ENCODE results near the gene PRLR. TPM values are rescaled to one million over a fixed set of nuclear protein-coding genes. Genes with fewer than 3 reads are reported as not detected.

PRLR gene
- total and polyA plus RNA-seq, 2 of the 8 experiments (the other 6 are each of a cell fraction or from before 2014, with no cell fraction given), result 0.53 to 2.5 TPM

GRCh38 chr5:35083150-35083549 lies 147.1 kb downstream of the PRLR start:
- 86% methylated on average over 3 of the region's 3 CpGs; no CpG with 5 or more reads in 1 of the 2 experiments for WGBS, 2 experiments (ENCODE audit: extremely low coverage in 1 of 2, insufficient coverage in 1 of 2, insufficient read length in 1 of 2, insufficient replicate concordance in 2 of 2, low coverage in 1 of 2, low lambda C conversion rate in 2 of 2, missing lambda C conversion rate in 1 of 2)
- no peak for DNase-seq (ENCODE audit: low read depth in 1 of 2, low spot score in 2 of 2)
- no peaks in the 10 kb centered on the region for H3K79me1 ChIP-seq (ENCODE audit: low read depth, low read length)
- no peak overlapping the region for H3K14ac ChIP-seq (ENCODE audit: insufficient read length)
- CTCF ChIA-PET (ENCODE audit: partially characterized antibody), result interaction anchor here (0.6 kb wide), 1 partner anchor 381 kb away, joined by 4 read pairs; no protein-coding TSS in a partner anchor
- no peaks in the 10 kb centered on the region for H3K36me3 ChIP-seq (ENCODE audit: control insufficient read depth in 2 of 4, insufficient read depth in 4 of 4, low read length in 3 of 4)
- H3K23ac ChIP-seq (ENCODE audit: insufficient read length), result no peak overlapping the region
- H2BK20ac ChIP-seq (ENCODE audit: low read length), result no peak overlapping the region
- no peak overlapping the region for H4K91ac ChIP-seq (replicated peaks; ENCODE audit: insufficient read length, low read length)
- no peak overlapping the region for H2BK12ac ChIP-seq (ENCODE audit: low read depth, low read length)
- no peak overlapping the region for H4K8ac ChIP-seq (ENCODE audit: extremely low read depth, insufficient read depth, low read length)
- 0 out of 7 replicates have a peak, but pooled peaks cover 0 to 2% (median 0%) of the 10 kb centered on the region in 4 experiments for H3K27me3 ChIP-seq (replicated peaks in 1 of 4; ENCODE audit: control insufficient read depth in 3 of 4, extremely low read depth in 1 of 4, insufficient read depth in 3 of 4, low read length in 3 of 4)
- no peak overlapping the region for H2AFZ ChIP-seq (ENCODE audit: low read length)
- H2BK5ac ChIP-seq (ENCODE audit: low read depth, low read length), result no peak overlapping the region
- no peak overlapping the region for H3K27ac ChIP-seq (ENCODE audit: low read depth, low read length)
- no peak overlapping the region for H3K9ac ChIP-seq (replicated peaks in 1 of 4; ENCODE audit: extremely low read depth in 1 of 4, low read depth in 3 of 4, low read length in 3 of 4)
- no peak overlapping the region for H2AK5ac ChIP-seq (ENCODE audit: low read depth, low read length)
- no peak overlapping the region for H3K4me3 ChIP-seq (ENCODE audit: extremely low read depth in 1 of 4, insufficient read depth in 2 of 4, low read depth in 3 of 4, low read length in 4 of 4)
- no peaks in the 10 kb centered on the region for H3K4me1 ChIP-seq (replicated peaks in 1 of 4; ENCODE audit: control insufficient read depth in 3 of 4, insufficient read depth in 4 of 4, low read length in 3 of 4)
- H4K5ac ChIP-seq (ENCODE audit: insufficient read length, low read depth, low read length), result no peak overlapping the region
- H4K20me1 ChIP-seq (replicated peaks in 1 of 2; ENCODE audit: control insufficient read depth in 1 of 2, insufficient read depth in 2 of 2, low read length in 2 of 2), result no peaks in the 10 kb centered on the region
- POLR2A ChIA-PET (ENCODE audit: partially characterized antibody), result no interaction called here
- no peak overlapping the region for H3K4ac ChIP-seq (replicated peaks; ENCODE audit: insufficient read length, low read depth, low read length)
- H3K18ac ChIP-seq (ENCODE audit: extremely low read depth, low read length), result no peak overlapping the region
- H3K56ac ChIP-seq (replicated peaks; ENCODE audit: insufficient read length, low read depth, low read length), result no peak overlapping the region
- H2BK15ac ChIP-seq (ENCODE audit: low read length), result no peak overlapping the region
- H2BK120ac ChIP-seq (replicated peaks; ENCODE audit: low read depth, low read length), result no peak overlapping the region
- FAIRE-seq, result no peak
- no peaks in the 10 kb centered on the region for H3K9me3 ChIP-seq (ENCODE audit: insufficient read depth in 2 of 2, low read depth in 1 of 2, low read length in 1 of 2)
- H3K4me2 ChIP-seq (ENCODE audit: insufficient read depth in 1 of 2, low read depth in 2 of 2, low read length in 2 of 2), result no peak overlapping the region
- no peaks in the 10 kb centered on the region for H3K79me2 ChIP-seq (ENCODE audit: control insufficient read depth in 1 of 2, insufficient read depth in 2 of 2, low read length in 2 of 2)
- H3K23me2 ChIP-seq (ENCODE audit: low read depth, low read length), result no peaks in the 10 kb centered on the region; the same call in 1 of the 2 replicates
- no peak for TF ChIP-seq FOSL1 (IDR thresholded peaks at IDR 0.05; ENCODE audit: insufficient read depth, low read depth, low read length)
- no peak for TF ChIP-seq RAD21 (IDR thresholded peaks at IDR 0.05 in 1 of 2, conservative IDR thresholded peaks at IDR 0.05 in 1 of 2; ENCODE audit: low read depth in 2 of 2, low read length in 2 of 2)
- TF ChIP-seq CHD1 (IDR thresholded peaks at IDR 0.05; ENCODE audit: low read depth, low read length), result no peak
- no peak for TF ChIP-seq BACH1 (IDR thresholded peaks at IDR 0.05; ENCODE audit: low read length)
- no peak for TF ChIP-seq EP300 (IDR thresholded peaks at IDR 0.05; ENCODE audit: borderline replicate concordance in 1 of 2, low read depth in 2 of 2, low read length in 2 of 2)
- TF ChIP-seq SRF (IDR thresholded peaks at IDR 0.05; ENCODE audit: low read depth, low read length), result no peak
- TF ChIP-seq EZH2 (IDR thresholded peaks at IDR 0.05; ENCODE audit: low read depth, low read length, severe bottlenecking), result no peak
- TF ChIP-seq POLR2A (IDR thresholded peaks at IDR 0.05; ENCODE audit: control extremely low read depth in 1 of 2, low read depth in 2 of 2, low read length in 2 of 2), result no peak
- TF ChIP-seq CTCF (IDR thresholded peaks at IDR 0.05; ENCODE audit: control extremely low read depth in 1 of 3, insufficient read depth in 1 of 3, low read depth in 1 of 3, low read length in 3 of 3), result no peak
- TF ChIP-seq KDM5A (IDR thresholded peaks at IDR 0.05; ENCODE audit: low read length), result no peak
